GM12801 (cell line): ENCODE data around the gene ATP11A.

ENCODE experiments used
- TF ChIP-seq, protein P1 (sequence below): IDR thresholded peaks from one replicate; pipeline ENCODE4 v1.5.1; 2011; ENCODE audit warnings: control low read depth; ENCODE audit not compliant: insufficient read length; ENCODE audit errors: extremely low read depth

ATP11A gene

DNA sequence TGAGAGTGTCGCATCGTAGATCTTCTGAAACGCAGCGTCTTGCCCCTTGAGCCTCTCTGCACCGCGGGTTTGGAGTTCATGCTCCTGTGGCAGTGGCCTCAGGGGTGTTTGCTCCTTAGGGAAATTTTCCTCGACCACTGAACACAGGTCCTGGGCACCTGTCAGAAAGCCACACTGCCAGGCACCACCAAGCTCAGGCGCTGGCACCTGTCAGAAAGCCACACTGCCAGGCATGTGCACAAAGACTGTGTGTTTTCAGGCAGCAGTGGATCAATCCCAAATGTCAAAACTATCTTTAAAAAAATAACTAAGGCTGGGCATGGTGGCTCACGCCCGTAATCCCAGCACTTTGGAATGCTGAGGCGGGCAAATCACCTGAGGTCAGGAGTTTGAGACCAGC is 87.1 kb downstream of the ATP11A start:
- TF ChIP-seq, protein P1, sequence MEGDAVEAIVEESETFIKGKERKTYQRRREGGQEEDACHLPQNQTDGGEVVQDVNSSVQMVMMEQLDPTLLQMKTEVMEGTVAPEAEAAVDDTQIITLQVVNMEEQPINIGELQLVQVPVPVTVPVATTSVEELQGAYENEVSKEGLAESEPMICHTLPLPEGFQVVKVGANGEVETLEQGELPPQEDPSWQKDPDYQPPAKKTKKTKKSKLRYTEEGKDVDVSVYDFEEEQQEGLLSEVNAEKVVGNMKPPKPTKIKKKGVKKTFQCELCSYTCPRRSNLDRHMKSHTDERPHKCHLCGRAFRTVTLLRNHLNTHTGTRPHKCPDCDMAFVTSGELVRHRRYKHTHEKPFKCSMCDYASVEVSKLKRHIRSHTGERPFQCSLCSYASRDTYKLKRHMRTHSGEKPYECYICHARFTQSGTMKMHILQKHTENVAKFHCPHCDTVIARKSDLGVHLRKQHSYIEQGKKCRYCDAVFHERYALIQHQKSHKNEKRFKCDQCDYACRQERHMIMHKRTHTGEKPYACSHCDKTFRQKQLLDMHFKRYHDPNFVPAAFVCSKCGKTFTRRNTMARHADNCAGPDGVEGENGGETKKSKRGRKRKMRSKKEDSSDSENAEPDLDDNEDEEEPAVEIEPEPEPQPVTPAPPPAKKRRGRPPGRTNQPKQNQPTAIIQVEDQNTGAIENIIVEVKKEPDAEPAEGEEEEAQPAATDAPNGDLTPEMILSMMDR: no peak

DNA sequence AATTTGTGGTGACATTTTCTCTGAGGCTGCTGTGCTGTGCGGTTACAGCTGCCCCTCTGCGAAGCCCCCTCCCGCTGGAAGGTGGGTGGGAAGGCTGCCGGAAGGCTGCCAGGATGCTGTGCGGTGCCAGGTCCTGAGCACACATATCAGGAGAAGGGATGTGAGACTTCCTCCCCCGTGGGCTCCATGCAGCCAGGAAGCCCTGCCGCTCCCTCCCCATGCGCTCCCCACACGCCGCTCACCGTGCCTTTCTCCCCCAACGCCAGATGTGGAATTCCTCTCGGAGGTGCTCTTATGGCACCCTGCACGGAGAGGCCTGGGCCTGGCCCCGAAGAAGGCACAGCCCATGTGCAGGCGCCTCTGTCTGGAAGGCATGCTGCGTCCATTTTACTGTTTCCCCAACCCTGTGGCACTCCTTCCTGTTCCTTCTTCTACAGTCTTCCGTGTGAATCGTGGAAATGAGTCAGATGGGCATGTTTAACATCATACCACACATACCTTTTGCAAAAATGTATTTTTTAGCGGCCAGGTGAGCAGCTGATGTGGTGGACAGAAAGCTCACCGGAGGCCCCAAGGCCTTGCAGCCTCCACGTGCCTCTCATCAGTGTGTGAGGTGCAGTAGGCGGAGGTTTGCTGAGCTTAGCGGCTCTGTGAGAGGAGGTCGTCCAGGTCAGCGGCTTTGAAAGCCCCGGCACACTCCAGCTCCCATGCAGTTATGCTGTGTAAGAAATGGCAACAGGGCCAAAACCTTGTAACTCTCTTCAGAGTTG is 88.0 kb downstream of the ATP11A start:
- TF ChIP-seq, protein P1: no peak

DNA sequence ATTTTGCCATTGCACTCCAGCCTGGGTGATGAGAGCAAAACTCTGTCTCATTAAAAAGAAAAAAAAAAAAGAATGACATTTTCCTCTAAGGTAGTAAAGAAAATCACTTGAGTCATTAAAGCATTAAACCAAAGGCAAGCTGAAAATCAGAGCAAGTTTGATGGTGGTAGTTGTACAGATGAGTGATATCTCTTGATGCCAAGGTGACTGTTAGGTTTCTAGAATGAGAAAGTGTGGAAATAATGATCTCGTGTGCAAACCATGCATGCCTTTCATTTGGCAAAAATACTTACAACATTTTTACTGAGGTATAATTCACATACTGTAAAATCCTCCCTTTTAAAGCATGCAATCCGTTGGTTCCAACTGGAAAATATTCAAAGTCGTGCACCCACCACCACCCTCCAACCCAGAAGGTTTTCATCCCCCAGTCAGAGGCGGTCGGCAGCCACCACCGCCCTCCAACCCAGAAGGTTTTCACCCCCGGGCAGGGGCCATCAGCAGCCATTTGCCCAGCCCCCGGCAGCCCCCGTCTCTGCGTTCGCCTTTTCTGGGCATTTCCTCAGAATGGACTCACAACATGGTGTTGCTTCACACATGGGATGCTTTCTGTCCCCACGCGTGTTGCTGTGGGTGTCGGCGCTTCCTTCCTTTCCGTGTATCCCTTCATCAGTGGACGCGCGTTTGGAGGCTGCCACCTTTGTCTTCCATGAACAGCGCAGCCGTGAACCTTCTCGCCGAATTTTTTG is 90.2 kb downstream of the ATP11A start:
- TF ChIP-seq, protein P1: no peak

DNA sequence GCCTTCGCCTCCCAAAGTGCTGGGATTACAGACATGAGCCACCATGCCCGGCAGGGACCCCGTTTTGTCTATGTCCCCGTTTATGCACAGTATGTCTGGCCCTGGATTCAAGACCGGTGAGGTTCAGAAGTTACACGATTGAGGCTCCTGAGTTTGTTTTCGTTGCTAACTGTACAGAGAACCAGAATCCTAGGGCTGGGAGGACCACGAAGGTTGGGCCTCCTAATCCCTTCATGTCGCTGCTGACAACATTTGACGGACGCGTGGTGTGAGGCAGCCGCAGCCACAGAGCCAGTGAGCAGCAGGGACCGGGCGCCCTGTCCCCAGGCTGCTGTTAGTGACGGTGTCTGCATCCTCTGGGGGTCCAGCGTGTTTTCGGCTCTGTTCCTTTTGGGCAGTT is 91.4 kb downstream of the ATP11A start:
- TF ChIP-seq, protein P1: no peak

DNA sequence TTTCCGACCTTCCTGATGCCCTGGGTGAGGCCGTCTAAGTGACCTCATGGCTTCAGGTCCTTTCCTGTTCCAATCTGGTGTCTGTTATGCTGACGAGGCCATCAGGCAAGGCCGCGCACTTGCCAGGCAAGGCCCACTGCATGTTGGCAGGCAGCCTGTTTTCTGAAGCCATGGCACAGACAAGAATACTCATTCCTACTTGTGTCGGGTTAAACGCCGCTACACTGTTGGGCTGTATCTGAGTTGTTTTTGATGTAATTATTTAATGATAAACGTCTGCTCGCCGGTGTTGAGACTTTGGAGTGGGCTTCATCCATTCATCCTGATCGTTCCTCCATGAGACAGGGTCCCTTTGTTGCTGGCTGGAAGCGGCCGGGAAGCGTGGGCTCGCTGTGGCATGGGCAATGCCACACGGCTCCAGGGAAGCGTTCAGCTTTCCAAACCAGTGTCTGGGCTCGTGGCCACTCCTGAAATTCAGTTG is 92.1 kb downstream of the ATP11A start:
- TF ChIP-seq, protein P1: no peak

DNA sequence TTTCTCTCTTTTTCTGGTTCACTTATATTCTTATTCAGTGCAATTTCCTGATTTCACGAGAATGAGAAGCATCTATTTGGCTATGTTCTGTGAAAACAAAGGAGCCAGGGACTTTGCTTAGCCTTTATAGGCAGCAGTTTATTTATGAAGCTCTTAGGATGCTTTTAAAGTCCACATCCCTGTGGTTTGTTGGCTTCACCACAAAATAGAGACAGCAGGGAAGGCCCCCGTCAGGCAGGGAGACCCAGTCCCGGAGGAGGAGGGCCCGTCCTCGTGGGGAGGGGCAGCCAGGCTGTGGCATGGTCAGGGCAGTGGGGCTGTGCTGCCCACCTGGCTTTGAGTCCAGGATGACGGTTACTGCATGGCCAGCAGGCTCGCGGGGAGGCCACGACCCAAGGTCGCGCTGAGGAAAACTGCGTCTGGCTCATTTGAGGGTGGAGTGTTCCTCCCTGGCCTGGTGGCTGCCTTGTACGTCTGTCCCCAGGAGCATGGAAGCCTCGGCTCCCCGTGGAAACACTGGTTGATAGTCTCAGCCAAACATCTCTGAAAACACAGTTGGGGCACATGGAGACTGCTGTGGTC is 92.7 kb downstream of the ATP11A start:
- TF ChIP-seq, protein P1: no peak

DNA sequence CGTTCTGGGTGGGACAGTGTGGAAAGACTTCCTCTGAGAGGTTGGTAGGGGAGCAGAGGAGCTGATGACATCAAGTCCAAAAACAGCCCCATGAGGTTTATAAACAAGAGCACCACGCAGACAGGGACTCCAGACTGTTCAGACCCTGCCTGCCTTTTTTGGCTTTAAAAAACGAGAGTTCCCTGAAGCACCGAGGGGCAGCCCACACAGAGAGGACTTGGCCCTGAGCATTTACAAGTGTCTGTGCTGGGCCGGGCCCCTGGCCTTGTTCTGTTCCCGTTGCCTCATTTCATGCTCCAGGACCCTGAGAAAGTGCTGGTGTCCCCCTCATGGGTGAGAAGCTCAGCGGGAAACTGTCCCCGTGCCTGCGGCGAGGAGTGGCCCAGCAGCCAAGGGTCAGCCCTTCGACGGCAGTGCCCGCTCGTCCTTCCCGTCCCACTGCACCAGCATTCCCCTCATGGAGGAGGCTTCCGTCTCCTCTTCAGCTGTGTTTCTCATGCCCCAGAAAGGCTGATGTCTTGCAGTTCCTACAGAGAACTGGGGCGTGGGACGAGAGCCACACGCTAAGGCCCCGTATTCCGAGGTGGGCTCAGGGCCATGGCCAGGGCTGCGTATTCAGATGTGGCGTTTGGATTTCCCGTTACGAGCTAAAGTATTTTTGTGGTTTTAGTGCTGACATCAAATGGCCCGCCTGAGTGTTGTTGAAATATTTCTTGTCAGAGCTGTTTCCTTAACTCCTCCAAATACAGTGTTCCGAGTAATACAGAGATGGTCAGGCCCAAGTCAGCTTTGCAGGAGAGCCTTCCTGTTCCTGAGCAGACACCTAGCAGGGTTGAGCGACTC is 93.5 kb downstream of the ATP11A start:
- TF ChIP-seq, protein P1: no peak
